COLO829 (cell line): ENCODE results near the gene LPCAT3.
"Not testable (repeated sequence)": the region's sequence is repeated elsewhere in the genome, so short reads cannot be mapped to it uniquely, and the experiment has no call there.

ENCODE experiments used
- DNase-seq: peaks from one replicate; pipeline ENCODE4 v3.0.0; 2012; ENCODE audit warnings: low spot score

Gene LPCAT3, protein sequence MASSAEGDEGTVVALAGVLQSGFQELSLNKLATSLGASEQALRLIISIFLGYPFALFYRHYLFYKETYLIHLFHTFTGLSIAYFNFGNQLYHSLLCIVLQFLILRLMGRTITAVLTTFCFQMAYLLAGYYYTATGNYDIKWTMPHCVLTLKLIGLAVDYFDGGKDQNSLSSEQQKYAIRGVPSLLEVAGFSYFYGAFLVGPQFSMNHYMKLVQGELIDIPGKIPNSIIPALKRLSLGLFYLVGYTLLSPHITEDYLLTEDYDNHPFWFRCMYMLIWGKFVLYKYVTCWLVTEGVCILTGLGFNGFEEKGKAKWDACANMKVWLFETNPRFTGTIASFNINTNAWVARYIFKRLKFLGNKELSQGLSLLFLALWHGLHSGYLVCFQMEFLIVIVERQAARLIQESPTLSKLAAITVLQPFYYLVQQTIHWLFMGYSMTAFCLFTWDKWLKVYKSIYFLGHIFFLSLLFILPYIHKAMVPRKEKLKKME

GRCh38 chr12:7018350-7019042 lies at the start of gene LPCAT3:
Gene LPCAT3 (minus strand): TSS chr12:7018476. CDS start chr12:7018424, 52 bp downstream.
- DNase-seq, result peak; percentile 92

- no peak for DNase-seq
Measured at GRCh38 chr12:7067096-7067495, 48.8 kb upstream of the LPCAT3 start.

- no peak for DNase-seq
Measured at GRCh38 chr12:7066596-7066995, 48.3 kb upstream of the LPCAT3 start.

GRCh38 chr12:7065073-7065623 lies 46.9 kb upstream of the LPCAT3 start:
- no peak for DNase-seq

GRCh38 chr12:7064516-7064915 lies 46.2 kb upstream of the LPCAT3 start:
- DNase-seq, result no peak

- DNase-seq, result no peak
Measured at GRCh38 chr12:7061596-7061995, 43.3 kb upstream of the LPCAT3 start.

GRCh38 chr12:7061138-7061537 lies 42.9 kb upstream of the LPCAT3 start:
- DNase-seq, result no peak

GRCh38 chr12:7060353-7060954 lies 42.2 kb upstream of the LPCAT3 start, which contains the start of gene C1S:
Gene C1S (plus strand): TSS chr12:7060718. CDS start chr12:7061913, 1,195 bp downstream.
- peak; percentile 87 for DNase-seq

GRCh38 chr12:7059780-7060179 lies 41.5 kb upstream of the LPCAT3 start:
- no peak for DNase-seq

- no peak for DNase-seq
Measured at GRCh38 chr12:7058850-7059395, 40.6 kb upstream of the LPCAT3 start.

- peak; percentile 48 for DNase-seq
Measured at GRCh38 chr12:7058163-7058845, 40.0 kb upstream of the LPCAT3 start.

GRCh38 chr12:7055736-7056135 lies 37.5 kb upstream of the LPCAT3 start:
- DNase-seq, result not testable (repeated sequence)

DNA sequence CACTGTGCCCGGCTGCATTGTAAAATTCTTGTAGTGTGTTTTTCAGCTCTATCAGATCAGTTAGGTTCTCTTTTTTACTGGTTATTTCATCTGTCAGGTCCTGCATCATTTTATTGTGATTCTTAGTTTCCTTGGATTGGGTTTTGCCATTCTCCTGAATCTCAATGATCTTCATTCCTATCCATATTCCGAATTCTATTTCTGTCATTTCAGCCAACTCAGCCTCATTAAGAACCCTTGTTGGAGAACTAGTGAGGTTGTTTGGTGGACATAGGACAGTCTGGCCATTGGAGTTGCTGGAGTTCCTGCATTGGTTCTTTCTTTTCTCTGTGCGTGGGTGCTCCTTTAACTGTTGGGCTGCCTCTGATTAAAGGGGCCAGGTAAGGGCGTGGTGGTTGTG lies 36.6 kb upstream of the LPCAT3 start:
- DNase-seq, result no peak

- DNase-seq, result not testable (repeated sequence)
Measured at GRCh38 chr12:7049973-7050372, 31.7 kb upstream of the LPCAT3 start.

GRCh38 chr12:7049445-7049951 lies 31.2 kb upstream of the LPCAT3 start:
- DNase-seq, result not testable (repeated sequence)

GRCh38 chr12:7047306-7047705 lies 29.0 kb upstream of the LPCAT3 start:
- no peak for DNase-seq

DNA sequence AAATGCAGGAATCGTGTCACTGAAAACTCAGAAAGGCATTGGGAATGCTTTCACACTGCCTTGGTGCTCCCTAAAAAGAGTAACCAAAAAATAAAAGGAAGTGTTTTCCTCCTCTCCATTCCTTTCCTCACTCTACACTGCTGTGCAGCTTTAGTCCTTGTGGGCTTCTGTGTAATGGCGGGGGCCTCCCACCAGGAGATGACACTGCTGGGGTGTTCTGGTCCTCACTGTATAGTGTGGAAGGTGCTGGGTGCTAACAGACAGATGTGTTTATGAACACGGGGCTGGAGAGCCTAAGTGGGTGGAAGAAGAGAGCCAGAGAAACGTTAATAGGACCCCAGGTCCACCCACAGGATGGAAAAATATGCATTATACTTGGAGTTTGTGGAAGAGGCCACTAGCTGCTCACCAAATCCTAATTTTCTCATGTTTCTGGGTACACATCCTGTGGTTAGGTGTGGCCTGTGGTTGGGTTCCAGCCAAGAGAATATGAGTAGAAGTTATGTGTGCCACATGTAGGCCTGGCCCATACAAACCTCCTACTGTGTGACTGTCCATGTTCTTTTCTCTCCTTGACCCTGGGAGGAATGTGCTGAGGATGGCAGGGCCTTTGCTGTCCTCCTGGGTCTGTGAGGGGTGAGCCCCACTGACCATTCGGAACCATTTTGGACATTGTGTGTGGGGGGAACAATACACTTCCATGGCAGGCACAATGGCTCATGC lies 28.3 kb upstream of the LPCAT3 start:
- DNase-seq, result no peak

DNA sequence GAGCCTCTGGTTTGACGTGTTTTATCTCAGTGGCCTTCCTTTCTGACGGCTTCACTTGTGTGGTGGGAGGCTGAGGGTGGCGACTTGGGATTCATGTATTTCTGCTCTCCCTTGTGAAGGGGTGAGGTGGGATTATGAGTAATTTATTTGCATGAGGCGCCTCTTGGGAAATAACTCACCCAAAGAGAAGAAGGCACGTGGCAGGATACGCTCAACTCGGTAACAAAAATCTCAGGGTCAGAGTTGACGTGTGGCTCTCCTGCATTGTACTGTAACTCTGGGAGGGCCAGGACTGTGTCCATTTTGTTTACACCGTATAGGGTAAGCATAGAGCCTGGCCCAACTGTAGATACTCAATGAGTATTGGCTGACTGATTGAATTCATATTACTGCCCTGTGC lies 27.6 kb upstream of the LPCAT3 start:
- DNase-seq, result no peak

- DNase-seq, result no peak
Measured at GRCh38 chr12:7042842-7043241, 24.6 kb upstream of the LPCAT3 start.

- DNase-seq, result no peak
Measured at GRCh38 chr12:7039403-7039802, 21.1 kb upstream of the LPCAT3 start.

DNA sequence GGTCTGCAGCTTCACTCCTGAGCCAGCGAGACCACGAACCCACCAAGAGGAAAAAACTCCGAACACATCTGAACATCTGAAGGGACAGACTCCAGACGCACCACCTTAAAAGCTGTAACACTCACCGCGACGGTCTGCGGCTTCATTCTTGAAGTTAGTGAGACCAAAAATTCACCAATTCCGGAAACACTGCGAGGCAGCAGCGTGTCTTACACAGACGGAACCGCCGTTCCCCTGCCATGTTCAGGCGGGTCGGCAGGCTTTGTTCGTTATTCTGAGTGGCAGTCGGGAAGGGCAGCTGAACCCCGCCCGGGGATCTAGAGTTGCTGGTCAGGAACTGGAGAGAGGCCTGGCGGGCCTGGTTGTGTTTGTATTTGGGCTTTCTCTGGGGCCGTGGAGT lies 20.3 kb upstream of the LPCAT3 start:
- no peak for DNase-seq
